Activated naive CD8-positive, alpha-beta T cell (primary cell): Measurements from ENCODE around the gene RDM1.
"Not testable (repeated sequence)": the region's sequence is repeated elsewhere in the genome, so short reads cannot be mapped to it uniquely, and the experiment has no call there.

Experiments used
- H3K27ac Mint-ChIP-seq: one replicate; pipeline ENCODE4 v1.8.0; 2021; ENCODE audit warnings: mixed read lengths
- H3K27me3 Mint-ChIP-seq: one replicate; pipeline ENCODE4 v1.8.0; 2021; ENCODE audit warnings: mixed read lengths
- H3K36me3 Mint-ChIP-seq: one replicate; pipeline ENCODE4 v1.8.0; 2021; ENCODE audit warnings: mixed read lengths
- H3K4me1 Mint-ChIP-seq: one replicate; pipeline ENCODE4 v1.8.0; 2021; ENCODE audit warnings: low read depth, mixed read lengths
- H3K4me3 Mint-ChIP-seq: one replicate; pipeline ENCODE4 v1.8.0; 2021; ENCODE audit warnings: mild to moderate bottlenecking, mixed read lengths
- H3K9me3 Mint-ChIP-seq: one replicate; pipeline ENCODE4 v1.8.0; 2021; ENCODE audit warnings: low read depth, mixed read lengths

Gene RDM1

GRCh38 chr17:35914354-35914753 lies 16.2 kb downstream of the RDM1 start:
- Mint-ChIP-seq H3K27me3 (no peaks in the 10 kb centered on the region), H3K4me1 (no peaks in the 10 kb centered on the region), H3K4me3 (no peak overlapping the region), H3K9me3 (no peaks in the 10 kb centered on the region), H3K27ac (no peak overlapping the region), H3K36me3 (no peaks in the 10 kb centered on the region)

DNA sequence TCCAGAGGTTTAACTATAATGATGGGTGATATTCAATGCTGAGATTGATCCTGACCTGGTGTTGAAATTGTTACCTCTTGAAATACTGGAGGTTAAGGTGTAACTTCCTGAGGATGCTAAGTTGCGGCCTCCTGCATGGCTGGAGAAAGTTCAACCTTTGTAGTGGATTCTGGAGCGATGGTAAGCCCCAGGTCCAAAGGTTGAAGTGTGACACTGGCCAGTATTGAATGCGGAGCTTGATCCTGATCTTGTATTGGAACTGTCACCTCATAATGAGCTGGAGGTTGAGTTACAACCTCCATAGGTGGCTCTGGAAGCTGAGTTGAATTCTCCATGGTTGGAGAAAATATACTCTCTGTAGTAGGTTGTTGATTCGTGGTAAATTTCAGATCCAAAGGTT lies 17.0 kb downstream of the RDM1 start:
- H3K4me1 Mint-ChIP-seq: no peaks in the 10 kb centered on the region
- no peaks in the 10 kb centered on the region for H3K27me3 Mint-ChIP-seq
- H3K9me3 Mint-ChIP-seq: no peaks in the 10 kb centered on the region
- H3K36me3 Mint-ChIP-seq: no peaks in the 10 kb centered on the region
- H3K27ac Mint-ChIP-seq: no peak overlapping the region
- H3K4me3 Mint-ChIP-seq: no peak overlapping the region

DNA sequence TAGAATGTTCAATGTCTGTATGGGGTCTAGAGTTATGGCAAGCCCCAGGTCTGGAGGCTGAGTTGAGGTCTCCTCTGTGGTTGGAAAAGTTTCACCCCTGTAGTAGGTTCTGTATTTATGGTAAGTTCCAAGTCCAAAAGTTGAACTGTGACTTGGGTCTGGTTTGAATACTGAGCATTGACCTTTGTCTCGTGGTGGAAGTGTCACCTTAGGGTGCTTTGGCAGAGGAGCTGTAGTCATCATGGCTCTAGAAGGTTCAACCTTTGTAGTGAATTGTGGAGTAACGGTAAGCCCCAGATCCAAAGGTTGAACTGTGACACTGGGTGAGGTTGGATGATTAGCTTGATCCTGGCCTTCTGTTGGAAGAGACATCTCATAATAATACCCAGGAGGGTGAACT lies 17.6 kb downstream of the RDM1 start:
- H3K27me3 Mint-ChIP-seq: no peaks in the 10 kb centered on the region
- no peak overlapping the region for H3K4me3 Mint-ChIP-seq
- no peaks in the 10 kb centered on the region for H3K4me1 Mint-ChIP-seq
- no peaks in the 10 kb centered on the region for H3K9me3 Mint-ChIP-seq
- H3K36me3 Mint-ChIP-seq: no peaks in the 10 kb centered on the region
- no peak overlapping the region for H3K27ac Mint-ChIP-seq

DNA sequence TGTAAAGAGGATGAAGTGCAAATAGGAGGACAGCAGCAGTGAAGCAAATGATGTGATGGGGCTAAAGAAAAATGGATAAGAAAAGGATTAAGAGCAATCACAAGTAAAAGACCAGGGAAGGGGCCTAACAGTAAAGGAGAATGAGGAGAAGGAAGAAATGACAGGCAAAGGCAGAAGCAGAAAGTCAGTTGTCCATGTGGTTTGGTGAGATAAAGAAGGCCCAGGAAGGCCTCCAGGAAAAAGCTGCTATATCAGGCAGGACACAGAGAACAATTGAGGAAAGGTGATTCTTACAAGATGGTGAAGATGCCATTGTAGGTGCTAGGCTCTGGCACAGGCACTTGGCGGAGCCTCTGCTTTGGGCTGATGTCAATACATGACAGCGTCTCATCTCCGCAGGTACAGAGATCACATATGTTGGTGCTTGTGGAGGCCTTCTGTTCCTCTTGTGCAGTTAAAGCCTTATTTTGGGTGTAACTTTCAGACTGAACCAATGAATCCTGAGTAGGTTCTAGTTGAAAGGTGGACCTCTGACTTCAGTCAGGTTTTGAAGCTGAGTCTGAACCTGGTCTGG lies 18.1 kb downstream of the RDM1 start:
- no peak overlapping the region for H3K27ac Mint-ChIP-seq

GRCh38 chr17:35909408-35909807 lies 21.2 kb downstream of the RDM1 start:
- Mint-ChIP-seq H3K4me1 (no peaks in the 10 kb centered on the region), H3K27me3 (no peaks in the 10 kb centered on the region), H3K36me3 (no peaks in the 10 kb centered on the region), H3K9me3 (no peaks in the 10 kb centered on the region), H3K27ac (no peak overlapping the region), H3K4me3 (no peak overlapping the region)

More for the DNA sequence above, 18.1 kb downstream of the RDM1 start:
- Mint-ChIP-seq H3K36me3 (no peaks in the 10 kb centered on the region), H3K27me3 (no peaks in the 10 kb centered on the region), H3K4me1 (no peaks in the 10 kb centered on the region), H3K4me3 (no peak overlapping the region), H3K9me3 (no peaks in the 10 kb centered on the region)

DNA sequence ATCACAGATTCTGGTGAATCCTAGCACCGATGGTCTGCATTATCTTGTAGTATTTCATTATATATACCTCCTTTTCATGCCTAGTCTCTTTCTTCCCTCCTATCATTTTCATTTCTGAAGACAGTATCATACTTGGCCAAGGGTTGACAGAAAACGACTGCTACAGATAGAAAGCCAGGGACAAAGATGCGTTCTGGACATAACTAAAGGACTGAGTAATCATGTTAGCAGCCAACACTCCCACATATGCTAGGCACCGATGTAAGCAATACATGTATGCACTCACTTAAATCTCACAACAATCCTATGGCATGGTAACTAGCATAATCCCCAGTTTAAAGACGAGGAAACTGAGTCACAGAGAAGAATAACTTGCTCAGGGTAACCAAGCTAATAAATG lies 22.9 kb downstream of the RDM1 start:
- Mint-ChIP-seq H3K27ac (no peak overlapping the region), H3K4me1 (peaks cover 4% of the 10 kb centered on the region), H3K4me3 (no peak overlapping the region), H3K27me3 (no peaks in the 10 kb centered on the region), H3K9me3 (no peaks in the 10 kb centered on the region), H3K36me3 (no peaks in the 10 kb centered on the region)

- Mint-ChIP-seq H3K4me3 (no peak overlapping the region), H3K36me3 (no peaks in the 10 kb centered on the region), H3K27ac (no peak overlapping the region), H3K27me3 (no peaks in the 10 kb centered on the region), H3K9me3 (no peaks in the 10 kb centered on the region), H3K4me1 (peaks cover 6% of the 10 kb centered on the region)
These were observed 23.5 kb downstream of the RDM1 start for GRCh38 chr17:35906926-35907637.

- no peak overlapping the region for H3K27ac Mint-ChIP-seq
- H3K27me3 Mint-ChIP-seq: no peaks in the 10 kb centered on the region
- no peak overlapping the region for H3K4me3 Mint-ChIP-seq
- peaks cover 7% of the 10 kb centered on the region for H3K4me1 Mint-ChIP-seq
- peaks cover under 1% of the 10 kb centered on the region for H3K36me3 Mint-ChIP-seq
- H3K9me3 Mint-ChIP-seq: no peaks in the 10 kb centered on the region
These were observed 24.2 kb downstream of the RDM1 start for GRCh38 chr17:35906191-35906925.

DNA sequence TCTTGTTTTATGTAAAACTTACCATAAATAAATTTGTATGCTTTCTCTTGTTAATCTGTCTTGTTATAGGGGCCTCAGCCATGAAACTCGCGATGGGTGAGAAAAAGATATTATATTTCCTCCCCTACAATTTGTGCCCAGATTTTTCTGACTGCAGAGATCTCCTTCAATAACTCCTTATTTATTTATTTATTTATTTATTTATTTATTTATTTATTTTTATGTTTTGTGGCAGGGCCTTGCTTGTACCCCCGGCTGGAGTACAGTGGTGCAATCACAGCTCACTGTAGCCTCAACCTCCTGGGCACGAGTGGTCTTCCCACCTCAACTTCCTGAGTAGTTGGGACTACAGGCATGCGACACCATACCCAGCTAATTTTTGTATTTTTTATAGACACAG lies 27.1 kb downstream of the RDM1 start:
- Mint-ChIP-seq H3K4me3 (no peak overlapping the region), H3K9me3 (no peaks in the 10 kb centered on the region), H3K36me3 (peaks cover 2% of the 10 kb centered on the region), H3K27ac (no peak overlapping the region), H3K4me1 (peaks cover 35% of the 10 kb centered on the region), H3K27me3 (no peaks in the 10 kb centered on the region)

GRCh38 chr17:35901631-35902175 lies 28.9 kb downstream of the RDM1 start:
- Mint-ChIP-seq H3K4me1 (peaks cover 46% of the 10 kb centered on the region), H3K4me3 (no peak overlapping the region), H3K27ac (no peak overlapping the region), H3K9me3 (no peaks in the 10 kb centered on the region), H3K27me3 (no peaks in the 10 kb centered on the region), H3K36me3 (peaks cover 2% of the 10 kb centered on the region)

DNA sequence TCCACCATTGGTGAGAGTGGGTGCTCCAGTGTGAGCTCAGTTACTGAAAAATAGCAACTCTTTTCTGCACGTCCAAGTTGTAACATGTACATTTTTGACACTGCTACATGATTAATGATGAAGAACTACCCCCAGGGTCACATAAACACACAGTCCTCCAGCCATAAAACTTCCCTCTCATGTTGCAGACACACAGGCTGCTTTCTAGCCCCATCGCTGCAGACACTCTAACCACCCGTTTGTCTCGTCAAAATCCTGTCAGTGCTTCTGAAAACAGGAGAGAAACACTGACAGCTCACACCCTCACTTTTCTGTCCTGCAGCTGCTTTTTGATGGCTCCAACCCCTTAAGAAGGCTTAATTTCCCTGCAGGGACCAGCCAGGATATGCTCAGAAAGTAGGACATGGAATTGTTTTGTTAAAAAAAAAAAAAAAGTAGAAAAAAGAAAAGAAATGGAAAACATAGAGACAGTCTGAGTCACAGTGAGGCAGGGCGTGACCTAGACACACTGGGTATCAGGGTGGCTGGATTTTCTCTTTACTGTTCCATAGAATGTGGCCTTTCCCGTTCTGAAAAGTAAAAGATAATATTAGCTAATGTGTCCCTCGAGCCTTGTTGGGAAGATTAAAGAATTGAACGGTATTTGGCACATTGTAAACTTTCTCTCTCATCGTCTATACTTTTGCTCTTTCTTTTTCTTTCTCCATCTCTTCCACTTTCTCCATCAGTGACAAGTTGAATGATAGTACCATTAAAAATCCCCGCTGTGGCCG lies 29.7 kb downstream of the RDM1 start:
- Mint-ChIP-seq H3K27me3 (no peaks in the 10 kb centered on the region), H3K4me3 (peak overlapping the region; percentile 42), H3K27ac (peak overlapping the region; percentile 7), H3K36me3 (peaks cover 2% of the 10 kb centered on the region), H3K4me1 (peaks cover 50% of the 10 kb centered on the region), H3K9me3 (no peaks in the 10 kb centered on the region)

DNA sequence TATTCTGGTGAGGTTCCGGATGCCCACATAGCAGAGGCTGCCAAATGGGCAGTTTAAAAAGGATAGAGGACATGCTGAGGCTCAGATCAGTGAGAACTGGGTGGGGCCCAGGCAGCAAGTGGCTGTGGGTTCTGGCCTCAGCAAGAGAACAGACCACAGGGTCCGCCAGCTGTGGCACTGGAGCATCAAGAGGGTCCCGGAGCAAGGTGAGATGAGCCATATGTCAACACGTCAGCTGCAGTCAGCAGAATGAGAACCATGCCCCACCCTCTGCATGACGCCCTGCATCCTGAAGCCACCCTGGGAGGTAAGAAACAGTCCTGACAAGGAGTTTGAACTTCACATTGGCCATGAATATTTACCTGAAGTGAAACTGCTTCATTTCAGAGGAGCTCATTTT lies 30.3 kb downstream of the RDM1 start:
- Mint-ChIP-seq H3K27me3 (no peaks in the 10 kb centered on the region), H3K4me3 (peak overlapping the region; percentile 55), H3K9me3 (no peaks in the 10 kb centered on the region), H3K4me1 (peaks cover 54% of the 10 kb centered on the region), H3K36me3 (peaks cover 2% of the 10 kb centered on the region), H3K27ac (peak overlapping the region; percentile 30)

DNA sequence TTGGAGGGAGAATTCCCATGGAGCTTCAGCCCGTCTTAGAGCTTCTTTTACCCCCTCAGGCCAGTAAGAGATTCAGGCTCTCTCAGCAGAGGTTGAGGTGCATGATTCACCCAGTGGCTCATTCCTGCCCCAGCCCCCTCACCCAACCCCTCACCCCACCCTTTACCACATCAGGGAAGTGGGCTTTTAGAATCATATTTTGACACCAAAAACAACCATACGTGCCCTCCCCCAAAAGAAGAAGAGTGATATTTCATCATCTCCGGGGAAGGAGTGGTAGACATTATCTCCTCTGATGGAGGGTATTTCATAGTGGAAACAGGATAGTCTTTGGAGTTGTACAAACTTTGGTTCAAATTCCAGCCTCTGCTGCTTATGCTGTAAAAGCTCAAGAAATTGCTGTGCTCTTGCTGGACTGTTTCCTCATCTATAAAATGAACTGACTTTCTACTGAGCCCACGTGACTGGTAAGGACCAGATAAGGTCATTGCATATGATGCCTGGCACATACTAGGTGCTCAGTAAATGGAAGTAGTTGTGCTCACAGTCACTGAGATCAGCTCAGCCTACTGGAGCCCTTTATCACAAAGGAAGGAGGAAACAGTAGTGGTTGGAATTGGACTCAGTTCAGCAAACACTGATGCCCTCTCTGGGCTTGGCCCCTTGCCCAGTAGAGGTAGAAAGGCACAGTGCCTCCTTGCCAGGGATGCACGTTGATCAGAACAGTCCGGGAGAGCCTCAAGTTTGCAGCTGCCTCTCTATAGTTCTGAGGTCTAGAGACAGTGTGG lies 32.1 kb downstream of the RDM1 start:
- Mint-ChIP-seq H3K4me3 (peak overlapping the region; percentile 28), H3K9me3 (no peaks in the 10 kb centered on the region), H3K36me3 (peaks cover 2% of the 10 kb centered on the region), H3K4me1 (peaks cover 54% of the 10 kb centered on the region), H3K27me3 (no peaks in the 10 kb centered on the region), H3K27ac (peak overlapping the region; percentile 84)

GRCh38 chr17:35897772-35898171 lies 32.8 kb downstream of the RDM1 start:
- not testable (repeated sequence) for H3K27me3 Mint-ChIP-seq, H3K36me3 Mint-ChIP-seq, H3K9me3 Mint-ChIP-seq
- Mint-ChIP-seq H3K27ac (peak overlapping the region; percentile 69), H3K4me1 (peaks cover 56% of the 10 kb centered on the region), H3K4me3 (peak overlapping the region; percentile 15)
